NCI-H526 (cell line): ENCODE data around the gene RAPGEF5.
"Not testable (repeated sequence)": the region's sequence is repeated elsewhere in the genome, so short reads cannot be mapped to it uniquely, and the experiment has no call there.

Experiments used
- DNase-seq, 2 experiments: peaks; one replicate each; lab custom pipeline; 2025; lab: John Stamatoyannopoulos, UW

RAPGEF5 gene

DNA sequence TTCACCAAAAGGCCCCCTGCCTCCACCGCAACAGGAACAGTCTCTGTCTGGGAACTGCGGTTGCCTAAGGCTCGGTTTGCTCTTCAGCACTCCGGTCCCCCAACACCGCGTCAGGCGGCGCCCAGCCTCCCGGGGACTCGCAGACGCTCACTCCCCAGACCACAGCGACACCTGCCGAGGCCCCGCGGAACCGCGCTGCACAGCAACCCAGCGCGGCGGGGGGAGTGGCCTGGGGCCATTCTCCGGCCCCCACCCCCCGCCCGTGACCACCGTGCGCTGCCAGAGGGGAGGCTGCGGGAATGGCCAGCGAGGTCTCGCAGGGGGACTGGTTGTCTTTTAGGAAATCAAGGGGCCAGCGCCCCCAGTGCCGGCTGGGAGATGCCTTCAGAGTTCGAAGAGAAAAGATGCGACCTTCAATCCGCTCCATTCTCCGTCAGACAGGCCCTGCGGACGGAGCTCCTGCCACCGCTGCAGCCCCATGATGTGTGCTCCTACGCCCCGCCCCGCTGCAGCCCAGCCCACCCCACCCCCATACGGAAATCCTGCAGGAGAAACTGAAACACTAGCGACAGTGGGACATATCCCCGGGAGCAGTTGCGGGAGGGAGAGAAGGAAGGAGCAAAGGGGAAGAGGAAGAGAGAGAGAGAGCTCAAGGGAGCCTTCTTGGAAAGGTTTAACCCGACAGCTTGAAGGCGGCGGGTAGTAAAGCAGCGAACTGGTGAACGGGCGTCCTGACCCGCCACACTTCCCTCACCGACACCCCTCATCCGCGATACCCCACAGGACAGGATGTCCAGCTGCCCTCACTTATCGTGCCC lies 273.9 kb downstream of the RAPGEF5 start:
- DNase-seq = peak; percentile 71 to 92

DNA sequence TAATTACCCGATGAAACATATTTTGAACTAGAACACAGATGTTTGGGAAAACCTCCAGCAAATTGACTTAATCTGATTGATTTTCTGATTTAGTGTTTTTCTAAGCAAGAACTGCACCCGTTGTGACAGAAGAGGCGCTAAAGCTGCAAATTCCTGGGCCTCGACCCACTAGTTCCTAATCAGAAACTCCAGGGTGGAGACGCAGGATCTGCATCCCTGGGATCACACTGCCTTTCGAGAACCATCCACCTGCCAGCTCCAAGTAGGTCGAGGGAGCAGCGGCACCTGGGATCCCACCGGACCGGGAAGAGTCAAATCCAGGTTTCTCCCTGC lies 274.4 kb downstream of the RAPGEF5 start:
- DNase-seq = no peak

GRCh38 chr7:22080219-22080618 lies 276.7 kb downstream of the RAPGEF5 start:
- DNase-seq = not testable (repeated sequence)

GRCh38 chr7:22078872-22079271 lies 278.1 kb downstream of the RAPGEF5 start:
- not testable (repeated sequence) for DNase-seq

DNA sequence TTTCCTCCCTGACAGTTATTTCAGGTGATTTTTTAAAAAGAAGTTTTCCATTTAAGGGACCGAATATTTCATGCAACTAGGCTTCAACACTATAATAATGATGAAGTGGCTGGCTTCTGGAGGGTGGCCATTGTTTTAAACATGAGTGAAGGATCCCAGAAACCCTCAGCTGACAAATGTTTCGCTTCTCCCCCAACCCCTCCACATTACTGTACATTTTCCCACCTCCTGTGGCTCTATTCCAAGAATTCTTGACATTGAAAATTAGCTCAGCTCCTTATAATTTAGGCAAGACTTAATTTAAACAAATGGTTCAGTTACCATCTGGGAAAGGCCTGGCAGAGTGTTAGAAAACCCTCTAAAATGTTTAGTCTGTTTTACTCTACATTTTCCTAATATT lies 281.4 kb downstream of the RAPGEF5 start:
- DNase-seq = no peak

GRCh38 chr7:22074897-22075296 lies 282.1 kb downstream of the RAPGEF5 start:
- no peak for DNase-seq
